Smooth muscle cell (in vitro differentiated cells): ENCODE results near the gene NDUFV3. TPM values are rescaled to one million over a fixed set of nuclear protein-coding genes. Genes with fewer than 3 reads are reported as not detected.

ENCODE experiments used
- DNase-seq: peaks from one replicate; lab custom pipeline; 2025; ENCODE audit not compliant: unreplicated experiment; lab: John Stamatoyannopoulos, UW
- H2AFZ ChIP-seq: fragments of 200-600 bp; sonication (generic); 2 replicates; pipeline ENCODE4 v1.6.0; 2016; ENCODE audit warnings: antibody characterized with exemption, low read depth, mild to moderate bottlenecking
- H3F3A ChIP-seq: fragments of 200-600 bp; sonication (generic); 2 replicates; pipeline ENCODE4 v1.6.0; 2017; ENCODE audit warnings: antibody characterized with exemption, low read depth
- H3K27ac ChIP-seq: fragments of 200-600 bp; sonication (generic); 2 replicates; pipeline ENCODE4 v1.5.1; 2016; ENCODE audit warnings: low read depth, mild to moderate bottlenecking
- H3K27me3 ChIP-seq: fragments of 200-600 bp; sonication (generic); 2 replicates; pipeline ENCODE4 v1.6.1; 2016; ENCODE audit warnings: low read depth, mild to moderate bottlenecking
- H3K36me3 ChIP-seq: fragments of 200-600 bp; sonication (generic); 2 replicates; pipeline ENCODE4 v1.5.1; 2016; ENCODE audit warnings: low read depth
- H3K4me1 ChIP-seq: fragments of 200-600 bp; sonication (generic); 2 replicates; pipeline ENCODE4 v1.5.1; 2016; ENCODE audit warnings: low read depth
- H3K4me2 ChIP-seq: fragments of 200-600 bp; sonication (generic); 2 replicates; pipeline ENCODE4 v1.6.0; 2016; ENCODE audit warnings: mild to moderate bottlenecking
- H3K4me3 ChIP-seq: fragments of 200-600 bp; sonication (generic); 2 replicates; pipeline ENCODE4 v1.5.1; 2016; ENCODE audit warnings: mild to moderate bottlenecking
- H3K79me2 ChIP-seq: fragments of 200-600 bp; sonication (generic); 2 replicates; pipeline ENCODE4 v1.6.0; 2016; ENCODE audit warnings: low read depth, mild to moderate bottlenecking
- H3K9ac ChIP-seq: fragments of 200-600 bp; sonication (generic); 2 replicates; pipeline ENCODE4 v1.6.0; 2016; ENCODE audit warnings: low read depth
- H3K9me3 ChIP-seq: fragments of 200-600 bp; sonication (generic); replicated peaks from 2 replicates; pipeline ENCODE4 v1.5.1; 2016; ENCODE audit warnings: low read depth
- H4K20me1 ChIP-seq: fragments of 200-600 bp; sonication (generic); 2 replicates; pipeline ENCODE4 v1.6.0; 2016; ENCODE audit warnings: low read depth
- WGBS: methylation state at CpG from one replicate; pipeline ENCODE4 v1.1.7; 2016; ENCODE audit warnings: low lambda C conversion rate; 5-methylcytosine and 5-hydroxymethylcytosine counted together
- polyA plus RNA-seq: library from polyadenylated mRNA; unstranded; fragments of >200 nt; fragmentation: Nextera tagmentation; extraction: Ambion mirVana; gene quantifications from 2 replicates; pipeline ENCODE4 v1.2.1, GENCODE V29; 2016
- total RNA-seq: library from RNA; depleted of rRNA; stranded (reverse); fragments of >200 nt; gene quantifications from 2 replicates; pipeline ENCODE4 v1.2.3, GENCODE V29; 2014
- TF ChIP-seq, protein P1 (sequence below): fragments of 200-600 bp; sonication (generic); IDR thresholded peaks from 2 replicates; pipeline ENCODE4 v1.5.1; 2017; ENCODE audit warnings: borderline replicate concordance, mild to moderate bottlenecking, antibody characterized with exemption; ENCODE audit not compliant: insufficient read depth, poor library complexity, severe bottlenecking

Gene NDUFV3
- total and polyA plus RNA-seq, 2 experiments from 2014 or later, result 23.3 to 28.4 TPM

- no peaks in the 10 kb centered on the region for H3F3A ChIP-seq
- no peak for DNase-seq
- H3K27ac ChIP-seq, result no peak overlapping the region
- TF ChIP-seq, protein P1, sequence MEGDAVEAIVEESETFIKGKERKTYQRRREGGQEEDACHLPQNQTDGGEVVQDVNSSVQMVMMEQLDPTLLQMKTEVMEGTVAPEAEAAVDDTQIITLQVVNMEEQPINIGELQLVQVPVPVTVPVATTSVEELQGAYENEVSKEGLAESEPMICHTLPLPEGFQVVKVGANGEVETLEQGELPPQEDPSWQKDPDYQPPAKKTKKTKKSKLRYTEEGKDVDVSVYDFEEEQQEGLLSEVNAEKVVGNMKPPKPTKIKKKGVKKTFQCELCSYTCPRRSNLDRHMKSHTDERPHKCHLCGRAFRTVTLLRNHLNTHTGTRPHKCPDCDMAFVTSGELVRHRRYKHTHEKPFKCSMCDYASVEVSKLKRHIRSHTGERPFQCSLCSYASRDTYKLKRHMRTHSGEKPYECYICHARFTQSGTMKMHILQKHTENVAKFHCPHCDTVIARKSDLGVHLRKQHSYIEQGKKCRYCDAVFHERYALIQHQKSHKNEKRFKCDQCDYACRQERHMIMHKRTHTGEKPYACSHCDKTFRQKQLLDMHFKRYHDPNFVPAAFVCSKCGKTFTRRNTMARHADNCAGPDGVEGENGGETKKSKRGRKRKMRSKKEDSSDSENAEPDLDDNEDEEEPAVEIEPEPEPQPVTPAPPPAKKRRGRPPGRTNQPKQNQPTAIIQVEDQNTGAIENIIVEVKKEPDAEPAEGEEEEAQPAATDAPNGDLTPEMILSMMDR, result no peak
- no peaks in the 10 kb centered on the region for H3K36me3 ChIP-seq
- no peak overlapping the region for H3K4me3 ChIP-seq
- no peak overlapping the region for H3K9ac ChIP-seq
- WGBS, result 89% methylated on average over 13 of the region's 13 CpGs
- H3K79me2 ChIP-seq, result peaks cover 4% of the 10 kb centered on the region
- no peaks in the 10 kb centered on the region for H3K27me3 ChIP-seq
- H3K4me1 ChIP-seq, result no peaks in the 10 kb centered on the region
- no peaks in the 10 kb centered on the region for H3K9me3 ChIP-seq
- H2AFZ ChIP-seq, result no peak overlapping the region
- no peak overlapping the region for H3K4me2 ChIP-seq
- peaks cover 29% of the 10 kb centered on the region for H4K20me1 ChIP-seq
These were observed 29.6 kb upstream of the NDUFV3 start for GRCh38 chr21:42863504-42863870.

GRCh38 chr21:42864286-42864685 is 28.8 kb upstream of the NDUFV3 start:
- DNase-seq, result no peak
- peaks cover under 1% of the 10 kb centered on the region for H3K79me2 ChIP-seq
- WGBS, result 93% methylated on average over 14 of the region's 14 CpGs
- peaks cover 29% of the 10 kb centered on the region for H4K20me1 ChIP-seq
- no peaks in the 10 kb centered on the region for H3K4me1 ChIP-seq
- no peaks in the 10 kb centered on the region for H3K36me3 ChIP-seq
- no peak overlapping the region for H3K27ac ChIP-seq
- no peaks in the 10 kb centered on the region for H3F3A ChIP-seq
- H3K9me3 ChIP-seq, result no peaks in the 10 kb centered on the region
- H3K4me3 ChIP-seq, result no peak overlapping the region
- no peak overlapping the region for H3K9ac ChIP-seq
- no peak overlapping the region for H2AFZ ChIP-seq
- no peak overlapping the region for H3K4me2 ChIP-seq
- H3K27me3 ChIP-seq, result no peaks in the 10 kb centered on the region
- TF ChIP-seq, protein P1, result no peak

- Histone ChIP-seq H3K27me3 (no peaks in the 10 kb centered on the region), H3K4me2 (no peak overlapping the region), H3K79me2 (no peaks in the 10 kb centered on the region)
These were observed 28.0 kb upstream of the NDUFV3 start for GRCh38 chr21:42864815-42865775.

More at GRCh38 chr21:42864815-42865775, 28.0 kb upstream of the NDUFV3 start:
- Histone ChIP-seq H3K36me3 (no peaks in the 10 kb centered on the region), H3K9me3 (no peaks in the 10 kb centered on the region), H3K27ac (no peak overlapping the region), H2AFZ (no peak overlapping the region), H3K9ac (no peak overlapping the region), H4K20me1 (peaks cover 29% of the 10 kb centered on the region), H3K4me1 (no peaks in the 10 kb centered on the region), H3F3A (no peaks in the 10 kb centered on the region), H3K4me3 (no peak overlapping the region)
- TF ChIP-seq, protein P1, result no peak
- WGBS, result 93% methylated on average over 22 of the region's 26 CpGs
- DNase-seq, result no peak
